Osteoblast (primary cell): ENCODE results near the gene UST. TPM values are rescaled to one million over a fixed set of nuclear protein-coding genes. Genes with fewer than 3 reads are reported as not detected.

Experiments
- DNase-seq: peaks from one replicate; pipeline ENCODE4 v3.0.0; 2011; ENCODE audit warnings: low spot score, mixed read lengths; ENCODE audit not compliant: insufficient read length; ENCODE audit errors: missing footprints
- H2AFZ ChIP-seq: 2 replicates; pipeline ENCODE4 v1.6.0; 2011; ENCODE audit warnings: mild to moderate bottlenecking, low read length
- H3K27ac ChIP-seq: 2 replicates; pipeline ENCODE4 v1.5.1; 2011; ENCODE audit warnings: mild to moderate bottlenecking, low read depth, low read length, moderate library complexity
- H3K27me3 ChIP-seq: 2 replicates; pipeline ENCODE4 v1.6.0; 2012; ENCODE audit warnings: mild to moderate bottlenecking, control low read depth, inconsistent platforms, low read length, moderate library complexity; ENCODE audit not compliant: insufficient read depth
- H3K36me3 ChIP-seq: 2 replicates; pipeline ENCODE4 v1.5.1; 2011; ENCODE audit warnings: mild to moderate bottlenecking, low read length, control low read depth, moderate library complexity; ENCODE audit not compliant: insufficient read depth
- H3K4me1 ChIP-seq: 2 replicates; pipeline ENCODE4 v1.5.1; 2011; ENCODE audit warnings: mild to moderate bottlenecking, low read length, control low read depth, moderate library complexity; ENCODE audit not compliant: insufficient read depth
- H3K4me2 ChIP-seq: 2 replicates; pipeline ENCODE4 v1.6.0; 2011; ENCODE audit warnings: mild to moderate bottlenecking, low read length; ENCODE audit not compliant: insufficient read depth
- H3K4me3 ChIP-seq: fragments of 200-600 bp; sonication (generic); 3 replicates; pipeline ENCODE4 v1.5.1; 2012; ENCODE audit warnings: mild to moderate bottlenecking, low read length, inconsistent platforms; ENCODE audit not compliant: insufficient read depth
- H3K79me2 ChIP-seq: 2 replicates; pipeline ENCODE4 v1.6.0; 2012; ENCODE audit warnings: mild to moderate bottlenecking, low read length, control low read depth, inconsistent platforms; ENCODE audit not compliant: insufficient read depth
- H3K9me3 ChIP-seq: 2 replicates; pipeline ENCODE4 v1.5.1; 2011; ENCODE audit warnings: low read depth, low read length, control low read depth
- H4K20me1 ChIP-seq: 2 replicates; pipeline ENCODE4 v1.6.0; 2012; ENCODE audit warnings: mild to moderate bottlenecking, low read length, control low read depth; ENCODE audit not compliant: insufficient read depth
- CTCF ChIP-seq: IDR thresholded peaks from 2 replicates; pipeline ENCODE4 v1.5.1; 2011; ENCODE audit warnings: mild to moderate bottlenecking, low read depth, low read length, moderate library complexity; ENCODE audit errors: extremely low read depth
- total RNA-seq: library from RNA; depleted of rRNA; stranded (reverse); fragments of >200 nt; gene quantifications from 2 replicates; pipeline ENCODE4 v1.2.3, GENCODE V29; 2012

UST gene
- total RNA-seq, 1 donor: 18.1 TPM

DNA sequence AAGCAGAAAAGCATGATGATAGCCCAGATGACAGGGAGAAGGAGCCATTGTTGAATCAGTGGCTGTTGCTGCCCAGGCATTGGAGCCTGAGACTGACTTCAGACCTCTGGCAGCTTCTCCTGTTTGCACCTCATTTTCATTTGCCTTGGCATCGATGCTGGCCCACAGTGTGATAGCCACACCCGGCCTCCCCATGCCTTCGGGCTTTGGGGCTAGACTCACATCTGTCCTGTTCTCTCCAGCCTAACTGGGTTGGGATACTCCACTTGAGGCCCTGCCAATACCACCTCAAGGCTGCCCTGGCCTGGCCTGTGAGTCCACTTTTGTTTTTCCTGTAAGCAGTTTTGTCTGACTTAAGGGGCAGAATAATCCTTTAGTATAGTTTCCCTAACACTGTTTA lies 140.4 kb downstream of the UST start:
- no peak overlapping the region for H3K27ac ChIP-seq
- H3K4me3 ChIP-seq: no peak overlapping the region
- peaks cover 4% of the 10 kb centered on the region for H4K20me1 ChIP-seq
- H3K4me2 ChIP-seq: no peak overlapping the region
- H3K79me2 ChIP-seq: no peaks in the 10 kb centered on the region
- H3K36me3 ChIP-seq: no peaks in the 10 kb centered on the region
- no peaks in the 10 kb centered on the region for H3K27me3 ChIP-seq
- TF ChIP-seq CTCF: no peak
- peaks cover 34% of the 10 kb centered on the region for H3K4me1 ChIP-seq
- DNase-seq: no peak
- H2AFZ ChIP-seq: peak overlapping the region; percentile 40
- no peaks in the 10 kb centered on the region for H3K9me3 ChIP-seq

DNA sequence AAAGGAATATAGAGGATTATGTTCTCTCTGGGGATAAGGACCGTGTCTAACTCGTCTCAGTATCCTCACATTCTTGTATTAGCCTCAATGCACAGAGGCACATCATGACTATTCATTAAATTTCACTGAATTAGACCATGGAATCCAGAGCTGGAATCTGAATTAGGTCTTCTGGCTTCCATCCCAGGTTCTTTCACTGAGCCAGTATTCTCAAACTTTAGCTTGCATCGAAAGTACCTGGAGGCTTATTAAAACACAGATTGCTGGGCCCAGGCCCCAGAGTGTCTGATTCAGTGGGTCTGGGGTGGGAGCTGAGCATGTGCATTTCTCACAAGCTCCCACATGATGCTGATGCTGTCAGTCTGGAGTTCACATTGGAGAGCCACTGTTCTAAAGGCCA lies 142.0 kb downstream of the UST start:
- H3K36me3 ChIP-seq: no peaks in the 10 kb centered on the region
- H3K27me3 ChIP-seq: no peaks in the 10 kb centered on the region
- no peaks in the 10 kb centered on the region for H3K79me2 ChIP-seq
- H4K20me1 ChIP-seq: peaks cover 4% of the 10 kb centered on the region
- H3K9me3 ChIP-seq: no peaks in the 10 kb centered on the region
- H3K4me3 ChIP-seq: no peak overlapping the region
- no peak for DNase-seq
- no peak for TF ChIP-seq CTCF
- no peak overlapping the region for H3K4me2 ChIP-seq
- H2AFZ ChIP-seq: no peak overlapping the region
- peaks cover 34% of the 10 kb centered on the region for H3K4me1 ChIP-seq
- no peak overlapping the region for H3K27ac ChIP-seq

- H3K4me3 ChIP-seq: no peak overlapping the region
- no peaks in the 10 kb centered on the region for H3K27me3 ChIP-seq
- peak overlapping the region; percentile 65 for H3K4me2 ChIP-seq
- no peaks in the 10 kb centered on the region for H3K36me3 ChIP-seq
- no peaks in the 10 kb centered on the region for H3K9me3 ChIP-seq
- H2AFZ ChIP-seq: peak overlapping the region; percentile 33
- peaks cover 33% of the 10 kb centered on the region for H3K4me1 ChIP-seq
- peak overlapping the region; percentile 72 for H3K27ac ChIP-seq
- H3K79me2 ChIP-seq: no peaks in the 10 kb centered on the region
- peak; percentile 62 for DNase-seq
- no peak for TF ChIP-seq CTCF
- H4K20me1 ChIP-seq: peaks cover 4% of the 10 kb centered on the region
Observed at GRCh38 chr6:148890096-148890495, 143.3 kb downstream of the UST start.

DNA sequence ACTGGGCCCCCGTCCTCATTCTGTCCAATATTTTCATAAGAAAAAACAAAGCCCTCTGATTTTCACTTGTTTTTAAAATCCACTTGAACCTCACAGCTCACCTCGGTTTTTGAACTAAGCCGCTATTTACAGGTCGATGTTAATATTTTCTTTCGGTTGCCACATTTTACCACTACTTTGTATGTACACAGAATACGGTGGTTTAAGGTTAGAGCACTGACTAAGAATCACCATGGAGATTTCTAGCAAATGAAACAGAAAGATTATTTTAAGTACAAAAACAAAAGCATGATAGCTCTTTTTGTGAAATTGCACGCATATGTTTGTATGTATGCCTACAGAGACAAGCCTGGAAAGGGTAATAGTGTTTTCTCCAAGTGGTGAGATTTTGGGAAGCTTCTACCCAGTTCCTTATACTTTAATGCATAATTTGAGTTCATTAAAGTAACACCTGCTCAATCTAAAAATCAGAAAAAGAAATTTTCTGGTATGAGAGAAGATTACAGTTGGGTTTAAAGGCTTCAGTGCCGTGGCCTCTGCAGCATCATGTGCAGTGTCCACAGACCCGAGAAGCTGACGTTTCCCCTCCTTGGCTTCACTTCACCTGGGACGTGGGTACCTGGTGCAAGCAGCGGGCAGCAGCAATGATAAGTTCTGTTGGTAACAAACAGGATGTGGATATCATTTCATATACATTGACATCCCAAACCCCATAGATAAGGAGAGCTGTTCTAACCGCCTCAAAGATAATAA lies 144.0 kb downstream of the UST start:
- no peak for TF ChIP-seq CTCF
- H3K4me3 ChIP-seq: peak overlapping the region; percentile 14
- no peaks in the 10 kb centered on the region for H3K79me2 ChIP-seq
- peak; percentile 37 for DNase-seq
- H3K27me3 ChIP-seq: no peaks in the 10 kb centered on the region
- H3K9me3 ChIP-seq: no peaks in the 10 kb centered on the region
- no peaks in the 10 kb centered on the region for H3K36me3 ChIP-seq
- H2AFZ ChIP-seq: peak overlapping the region; percentile 33
- H3K4me1 ChIP-seq: peaks cover 25% of the 10 kb centered on the region
- peak overlapping the region; percentile 65 for H3K4me2 ChIP-seq
- no peaks in the 10 kb centered on the region for H4K20me1 ChIP-seq
- H3K27ac ChIP-seq: peak overlapping the region; percentile 72
